Heart right ventricle (tissue), 16 donors: ENCODE measurements around the gene HIVEP2. TPM values are rescaled to one million over a fixed set of nuclear protein-coding genes. Genes with fewer than 3 reads are reported as not detected.

Source experiments
- ATAC-seq, 8 donors: fragments of 200-7000 bp; cut with Tn5 transposase; one replicate each; pipeline ENCODE4 v1.9.1; 2020; ENCODE audit warnings: mild to moderate bottlenecking in 8 of 8, moderate library complexity in 8 of 8, moderate number of reproducible peaks in 1 of 8
- DNase-seq, 2 donors: peaks; one replicate each; pipeline ENCODE4 v3.0.0-alpha.2; 2020
- H3K27ac ChIP-seq, 10 donors: fragments of 200-600 bp; sonication (generic) in 2 of 10; one replicate each; pipeline versions ENCODE4 v1.5.0 to v1.8.0; 2020 to 2022; ENCODE audit warnings: mild to moderate bottlenecking in 3 of 10
- H3K27me3 ChIP-seq, 7 donors: fragments of 200-600 bp; one replicate each; pipeline ENCODE4 v1.8.0; 2021 to 2022; ENCODE audit warnings: mild to moderate bottlenecking in 2 of 7
- H3K36me3 ChIP-seq, 9 donors: fragments of 200-600 bp; sonication (generic) in 1 of 9; one replicate each; pipeline versions ENCODE4 v1.5.0 to v1.8.0; 2020 to 2022; ENCODE audit warnings: mild to moderate bottlenecking in 2 of 9
- H3K4me1 ChIP-seq, 9 donors: fragments of 200-600 bp; sonication (generic) in 1 of 9; one replicate each; pipeline versions ENCODE4 v1.5.0 to v1.8.0; 2020 to 2022; ENCODE audit warnings: mild to moderate bottlenecking in 4 of 9
- H3K4me3 ChIP-seq, 10 donors: fragments of 200-600 bp; sonication (generic) in 2 of 10; one replicate each; pipeline versions ENCODE4 v1.5.0 to v1.8.0; 2020 to 2022; ENCODE audit warnings: mild to moderate bottlenecking in 7 of 10, moderate library complexity in 2 of 10
- H3K9me3 ChIP-seq, 11 donors: fragments of 200-600 bp in 10 of 11; sonication (generic) in 2 of 11; one replicate each; pipeline versions ENCODE4 v1.5.0 to v1.8.0; 2013 to 2022; ENCODE audit warnings: mild to moderate bottlenecking in 2 of 11, control low read depth in 1 of 11, moderate library complexity in 1 of 11
- WGBS, 2 donors: extraction: QIAGEN DNeasy Blood & Tissue Kit; methylation state at CpG; one replicate each; pipeline ENCODE4 v1.1.7; 2013; ENCODE audit warnings: inconsistent platforms in 1 of 2; 5-methylcytosine and 5-hydroxymethylcytosine counted together
- intact Hi-C, 10 donors: fragments of 100-400 bp; cut with DNase I; formaldehyde crosslinking; loops; one replicate each; pipeline versions ENCODE4 v1.11.1 to v1.14.2; 2022
- polyA plus RNA-seq, 2 donors: library from polyadenylated mRNA; stranded (reverse); fragments of 200-250 nt; gene quantifications; one replicate each; pipeline ENCODE4 v1.2.3, GENCODE V29; 2013
- total RNA-seq, 10 donors: library from RNA; stranded (reverse); fragmentation: NEBNext Ultra II Directional in 3 of 10; extraction: Animal tissue kit (Norgen Biotek cat#: 25700) in 3 of 10; gene quantifications; one replicate each; pipeline versions ENCODE4 v1.2.1 to v1.2.4, GENCODE V29; 2021 to 2023
- TF ChIP-seq, protein P1 (sequence below), 9 donors: fragments of 200-600 bp; sonication (generic) in 2 of 9; IDR thresholded peaks; one replicate each; pipeline versions ENCODE4 v1.5.0 to v1.8.0; 2021 to 2022; ENCODE audit warnings: antibody characterized with exemption in 9 of 9, mild to moderate bottlenecking in 5 of 9, moderate library complexity in 1 of 9
- donor health status: Arrhythmogenic right ventricular cardiomyopathy.
- donor health status: ischemic (EF 13 %, LVEDD 7.1; RV severe dilation, severe dysfunction).
- donor health status: healthy with polysubstance abuse.
- donor health status: DM: no; HTN: yes; CAD: no.
- donor health status: DM: no; HTN: no; CAD: no.
- donor health status: ischemic (EF 25% LVEDD 6.9; RV normal size, moderate dysfunction).
- donor health status: ischemic (EF 25% LVEDD 5.7; RV mildly dilated, moderate dysfunction).
- donor health status: healthy.
- donor health status: DM: yes; HTN: yes; CAD: no.
- donor health status: Ischemic cardiomyopathy.
- donor health status: ischemic (EF 35%, LVEDD 5.7; RV mildly dilated, moderate dysfunction).
- donor health status: nonischemic (EF 11% LVEDD 7.7; RV severe dilation, severe dysfunction).
- donor health status: DM: yes; HTN: yes; CAD: no.
- donor health status: PGD.
- donor health status: ischemic (EF 29% LVEDD 5.4; RV normal size, mild dysfunction).
- donor health status: nonischemic (EF 23%, LVEDD 6.1; RV moderate dilation, normal function).

HIVEP2 gene
- total and polyA plus RNA-seq, 12 donors = 2.1 to 31.6 (median 21.2) TPM

DNA sequence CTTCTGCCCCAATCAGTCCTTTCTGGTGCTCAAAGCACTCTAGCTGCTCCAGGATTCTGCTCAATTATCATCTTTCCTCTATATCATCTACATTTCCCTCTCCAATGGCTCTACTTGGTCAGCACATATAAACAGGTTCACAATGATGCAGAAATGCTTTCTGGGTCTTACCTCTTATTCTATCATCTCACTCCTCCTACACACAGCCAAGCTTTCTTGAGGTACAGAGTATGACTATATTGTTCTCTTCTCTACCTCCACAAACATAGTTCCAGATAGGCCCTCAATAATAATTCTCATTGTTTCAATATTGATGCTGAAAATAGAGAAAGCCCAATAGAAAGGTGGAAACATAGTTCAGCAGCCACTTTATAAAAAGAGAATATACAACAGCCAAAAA, 48.2 kb downstream of the HIVEP2 start:
- intact Hi-C loops = loop anchor here in 1 of 10 donors (5.0 kb wide), 1 partner anchor 36 kb away; no protein-coding TSS in a partner anchor
- no peak overlapping the region for H3K4me3 ChIP-seq
- DNase-seq (no peak), ATAC-seq (no peak)
- H3K36me3 ChIP-seq = no peaks in the 10 kb centered on the region
- H3K4me1 ChIP-seq = peaks cover 0 to 44% (median 24%) of the 10 kb centered on the region in 9 donors
- TF ChIP-seq, protein P1, sequence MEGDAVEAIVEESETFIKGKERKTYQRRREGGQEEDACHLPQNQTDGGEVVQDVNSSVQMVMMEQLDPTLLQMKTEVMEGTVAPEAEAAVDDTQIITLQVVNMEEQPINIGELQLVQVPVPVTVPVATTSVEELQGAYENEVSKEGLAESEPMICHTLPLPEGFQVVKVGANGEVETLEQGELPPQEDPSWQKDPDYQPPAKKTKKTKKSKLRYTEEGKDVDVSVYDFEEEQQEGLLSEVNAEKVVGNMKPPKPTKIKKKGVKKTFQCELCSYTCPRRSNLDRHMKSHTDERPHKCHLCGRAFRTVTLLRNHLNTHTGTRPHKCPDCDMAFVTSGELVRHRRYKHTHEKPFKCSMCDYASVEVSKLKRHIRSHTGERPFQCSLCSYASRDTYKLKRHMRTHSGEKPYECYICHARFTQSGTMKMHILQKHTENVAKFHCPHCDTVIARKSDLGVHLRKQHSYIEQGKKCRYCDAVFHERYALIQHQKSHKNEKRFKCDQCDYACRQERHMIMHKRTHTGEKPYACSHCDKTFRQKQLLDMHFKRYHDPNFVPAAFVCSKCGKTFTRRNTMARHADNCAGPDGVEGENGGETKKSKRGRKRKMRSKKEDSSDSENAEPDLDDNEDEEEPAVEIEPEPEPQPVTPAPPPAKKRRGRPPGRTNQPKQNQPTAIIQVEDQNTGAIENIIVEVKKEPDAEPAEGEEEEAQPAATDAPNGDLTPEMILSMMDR (IDR thresholded peaks at IDR 0.05) = no peak
- H3K9me3 ChIP-seq = no peaks in the 10 kb centered on the region
- no peak overlapping the region for H3K27ac ChIP-seq
- H3K27me3 ChIP-seq = no peaks in the 10 kb centered on the region

DNA sequence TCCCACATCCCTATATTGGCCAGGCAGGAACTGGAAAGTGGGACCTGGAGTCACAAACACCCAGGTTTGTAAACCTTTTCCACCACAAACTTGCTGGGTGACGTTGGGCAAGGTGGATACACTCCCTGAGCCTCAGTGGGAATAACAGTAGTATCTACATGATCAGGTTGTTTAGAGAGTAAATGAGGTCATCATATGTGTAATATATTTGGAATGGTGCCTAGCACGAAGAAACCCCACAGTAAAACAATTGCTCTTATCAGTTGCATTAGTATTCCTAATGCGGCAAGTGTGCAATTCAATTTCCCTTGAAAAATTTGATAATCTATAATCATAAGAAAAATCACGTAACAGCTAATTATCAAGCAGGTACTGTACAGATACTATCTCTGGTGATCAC, 51.9 kb downstream of the HIVEP2 start:
- TF ChIP-seq, protein P1 (IDR thresholded peaks at IDR 0.05) = no peak
- ATAC-seq (peak in 5 of 8 donors; percentile 14 to 40 (median 22)), DNase-seq (no peak)
- Histone ChIP-seq H3K27ac (no peak overlapping the region), H3K4me3 (no peak overlapping the region), H3K4me1 (peaks cover 0 to 23% (median 16%) of the 10 kb centered on the region in 9 donors), H3K27me3 (no peaks in the 10 kb centered on the region), H3K36me3 (no peaks in the 10 kb centered on the region), H3K9me3 (no peaks in the 10 kb centered on the region)
- WGBS, 2 donors = 50 to 51% methylated on average over 4 of the region's 4 CpGs
- intact Hi-C loops = no loop called here

DNA sequence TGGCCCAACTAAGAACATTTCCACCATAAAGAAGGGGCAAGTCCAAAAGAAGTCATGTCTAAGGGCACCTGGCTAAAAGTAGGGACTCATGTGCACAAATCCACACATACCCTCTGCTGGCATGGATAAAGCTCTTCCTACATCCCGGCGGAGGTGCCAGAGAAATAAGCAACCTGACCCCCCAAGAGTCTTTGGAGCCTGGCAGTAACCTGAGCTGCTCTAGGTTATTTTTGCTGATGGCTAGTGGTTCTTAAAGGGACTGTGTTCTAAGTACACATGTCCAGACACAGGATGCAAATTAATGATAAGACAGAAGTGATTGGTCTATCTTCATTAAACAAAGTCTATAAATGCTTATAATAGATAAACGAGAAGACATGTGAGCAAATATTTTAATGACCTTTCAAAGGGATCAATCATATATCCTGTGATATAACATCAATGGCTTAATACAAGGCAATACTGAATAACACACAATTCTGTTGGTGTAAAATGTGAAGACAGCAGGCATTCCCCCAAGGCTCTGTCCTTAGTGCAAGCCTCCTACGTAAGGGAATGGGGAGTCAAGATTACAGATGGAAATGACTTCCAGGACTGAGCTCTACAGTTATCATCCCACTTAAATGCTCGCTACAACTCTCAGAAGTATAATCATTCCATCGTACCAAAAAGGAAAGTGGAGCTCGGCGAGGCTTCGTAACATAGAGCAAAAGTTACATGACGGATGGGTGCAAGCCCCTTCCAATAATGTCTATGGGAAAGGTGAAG, 52.5 kb downstream of the HIVEP2 start:
- peak in 6 of 8 donors; percentile 22 to 64 (median 51) for ATAC-seq
- no peaks in the 10 kb centered on the region for H3K27me3 ChIP-seq
- H3K27ac ChIP-seq = no peak overlapping the region
- 43 to 60% methylated on average over 10 of the region's 10 CpGs for WGBS, 2 donors
- H3K4me1 ChIP-seq = peaks cover 0 to 29% (median 16%) of the 10 kb centered on the region in 9 donors
- no peaks in the 10 kb centered on the region for H3K9me3 ChIP-seq
- intact Hi-C loops = no loop called here
- no peak for DNase-seq
- TF ChIP-seq, protein P1 (IDR thresholded peaks at IDR 0.05) = no peak
- H3K4me3 ChIP-seq = peak overlapping the region in 2 of 10 donors; percentile 2 to 13
- no peaks in the 10 kb centered on the region for H3K36me3 ChIP-seq

DNA sequence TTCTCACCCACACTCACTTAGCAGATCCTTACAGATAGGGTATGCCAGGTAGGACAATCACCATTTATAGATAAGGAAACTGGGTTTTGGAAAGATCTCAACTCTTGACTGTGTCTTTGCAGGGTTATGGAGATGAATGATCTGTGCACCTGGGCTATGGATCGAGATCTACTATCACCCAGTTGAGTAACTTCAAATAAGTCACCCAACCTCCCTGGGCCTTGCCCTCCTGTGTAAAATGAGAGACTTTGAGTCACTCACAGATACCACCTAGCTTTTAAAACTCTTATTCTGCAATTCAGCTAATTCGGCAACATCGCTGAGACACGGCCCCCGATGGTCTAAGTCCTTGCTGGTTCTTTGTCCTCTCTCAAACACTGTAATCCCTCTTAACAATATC, 53.5 kb downstream of the HIVEP2 start:
- intact Hi-C loops = no loop called here

More for the DNA sequence above, 53.5 kb downstream of the HIVEP2 start:
- Histone ChIP-seq H3K36me3 (no peaks in the 10 kb centered on the region), H3K4me3 (no peak overlapping the region), H3K27ac (no peak overlapping the region), H3K27me3 (no peaks in the 10 kb centered on the region), H3K9me3 (no peaks in the 10 kb centered on the region), H3K4me1 (peaks cover 0 to 39% (median 22%) of the 10 kb centered on the region in 9 donors)
- TF ChIP-seq, protein P1 (IDR thresholded peaks at IDR 0.05) = no peak
- DNase-seq (no peak), ATAC-seq (no peak)
- WGBS, 2 donors = 95 to 98% methylated on average over 5 of the region's 5 CpGs
